Mesothelial cell of epicardium (in vitro differentiated cells): ENCODE data around the gene PLXND1. TPM values are rescaled to one million over a fixed set of nuclear protein-coding genes. Genes with fewer than 3 reads are reported as not detected.

Experiments used
- DNase-seq, 2 experiments: peaks; one replicate each; pipeline ENCODE4 v3.0.0; 2021; ENCODE audit warnings: low spot score in 2 of 2; ENCODE audit not compliant: unreplicated experiment in 2 of 2
- H3K27ac Mint-ChIP-seq: 2 replicates; pipeline ENCODE4 v1.8.0; 2021; ENCODE audit warnings: mixed read lengths
- H3K27me3 Mint-ChIP-seq: 2 replicates; pipeline ENCODE4 v1.8.0; 2021; ENCODE audit warnings: low read depth, mixed read lengths
- H3K36me3 Mint-ChIP-seq: 2 replicates; pipeline ENCODE4 v1.8.0; 2021; ENCODE audit warnings: mixed read lengths
- H3K4me1 Mint-ChIP-seq: 2 replicates; pipeline ENCODE4 v1.8.0; 2021; ENCODE audit warnings: mixed read lengths
- H3K4me3 Mint-ChIP-seq: 2 replicates; pipeline ENCODE4 v1.8.0; 2021; ENCODE audit warnings: mild to moderate bottlenecking, moderate library complexity, mixed read lengths
- H3K9me3 Mint-ChIP-seq: 2 replicates; pipeline ENCODE4 v1.8.0; 2021; ENCODE audit warnings: mixed read lengths
- CTCF ChIP-seq: fragments of 200-600 bp; sonication (generic); IDR thresholded peaks from one replicate; pipeline ENCODE4 v1.5.0; 2021; ENCODE audit warnings: antibody characterized with exemption; ENCODE audit not compliant: unreplicated experiment
- total RNA-seq: library from RNA; stranded (reverse); gene quantifications from 3 replicates; pipeline ENCODE4 v1.2.1, GENCODE V29; 2021

Gene PLXND1
- total RNA-seq, 1 donor from 2014 or later, result 60.6 TPM

- no peak for TF ChIP-seq CTCF
- Mint-ChIP-seq H3K4me1 (peaks cover under 1% of the 10 kb centered on the region), H3K27me3 (no peaks in the 10 kb centered on the region), H3K36me3 (no peaks in the 10 kb centered on the region), H3K4me3 (no peak overlapping the region), H3K9me3 (no peaks in the 10 kb centered on the region), H3K27ac (no peak overlapping the region)
- DNase-seq, result no peak
Measured at GRCh38 chr3:129565902-129566301, 40.6 kb downstream of the PLXND1 start.

- no peaks in the 10 kb centered on the region for H3K9me3 Mint-ChIP-seq
- TF ChIP-seq CTCF, result no peak
- DNase-seq, result no peak
- peaks cover 6% of the 10 kb centered on the region for H3K4me1 Mint-ChIP-seq
- no peak overlapping the region for H3K27ac Mint-ChIP-seq
- H3K36me3 Mint-ChIP-seq, result no peaks in the 10 kb centered on the region
- no peak overlapping the region for H3K4me3 Mint-ChIP-seq
- H3K27me3 Mint-ChIP-seq, result no peaks in the 10 kb centered on the region
Measured at GRCh38 chr3:129564981-129565644, 41.4 kb downstream of the PLXND1 start.

- TF ChIP-seq CTCF, result no peak
- H3K27ac Mint-ChIP-seq, result no peak overlapping the region
- H3K9me3 Mint-ChIP-seq, result no peaks in the 10 kb centered on the region
Measured at GRCh38 chr3:129563850-129564535, 42.5 kb downstream of the PLXND1 start.

GRCh38 chr3:129563332-129563731 lies 43.1 kb downstream of the PLXND1 start:
- no peak for TF ChIP-seq CTCF
- H3K27ac Mint-ChIP-seq, result no peak overlapping the region
- H3K36me3 Mint-ChIP-seq, result no peaks in the 10 kb centered on the region
- no peak for DNase-seq
- H3K4me1 Mint-ChIP-seq, result peaks cover 6% of the 10 kb centered on the region
- H3K27me3 Mint-ChIP-seq, result no peaks in the 10 kb centered on the region
- H3K4me3 Mint-ChIP-seq, result no peak overlapping the region
- no peaks in the 10 kb centered on the region for H3K9me3 Mint-ChIP-seq

More at GRCh38 chr3:129563850-129564535, 42.5 kb downstream of the PLXND1 start:
- Mint-ChIP-seq H3K36me3 (no peaks in the 10 kb centered on the region), H3K27me3 (no peaks in the 10 kb centered on the region), H3K4me3 (no peak overlapping the region), H3K4me1 (peaks cover 6% of the 10 kb centered on the region)
- DNase-seq, result no peak

GRCh38 chr3:129562803-129563202 lies 43.7 kb downstream of the PLXND1 start:
- Mint-ChIP-seq H3K4me3 (no peak overlapping the region), H3K4me1 (peaks cover 6% of the 10 kb centered on the region), H3K27me3 (no peaks in the 10 kb centered on the region), H3K36me3 (no peaks in the 10 kb centered on the region), H3K9me3 (no peaks in the 10 kb centered on the region), H3K27ac (no peak overlapping the region)
- TF ChIP-seq CTCF, result no peak
- DNase-seq, result no peak
